HG02852 (cell line): ENCODE measurements around the gene SESN2.

ENCODE experiments used
- ATAC-seq: cut with Tn5 transposase; IDR thresholded peaks from one replicate; pipeline ENCODE4 v1.9.1; 2021; ENCODE audit warnings: mild to moderate bottlenecking, moderate library complexity; ENCODE audit not compliant: unreplicated experiment

Gene SESN2

DNA sequence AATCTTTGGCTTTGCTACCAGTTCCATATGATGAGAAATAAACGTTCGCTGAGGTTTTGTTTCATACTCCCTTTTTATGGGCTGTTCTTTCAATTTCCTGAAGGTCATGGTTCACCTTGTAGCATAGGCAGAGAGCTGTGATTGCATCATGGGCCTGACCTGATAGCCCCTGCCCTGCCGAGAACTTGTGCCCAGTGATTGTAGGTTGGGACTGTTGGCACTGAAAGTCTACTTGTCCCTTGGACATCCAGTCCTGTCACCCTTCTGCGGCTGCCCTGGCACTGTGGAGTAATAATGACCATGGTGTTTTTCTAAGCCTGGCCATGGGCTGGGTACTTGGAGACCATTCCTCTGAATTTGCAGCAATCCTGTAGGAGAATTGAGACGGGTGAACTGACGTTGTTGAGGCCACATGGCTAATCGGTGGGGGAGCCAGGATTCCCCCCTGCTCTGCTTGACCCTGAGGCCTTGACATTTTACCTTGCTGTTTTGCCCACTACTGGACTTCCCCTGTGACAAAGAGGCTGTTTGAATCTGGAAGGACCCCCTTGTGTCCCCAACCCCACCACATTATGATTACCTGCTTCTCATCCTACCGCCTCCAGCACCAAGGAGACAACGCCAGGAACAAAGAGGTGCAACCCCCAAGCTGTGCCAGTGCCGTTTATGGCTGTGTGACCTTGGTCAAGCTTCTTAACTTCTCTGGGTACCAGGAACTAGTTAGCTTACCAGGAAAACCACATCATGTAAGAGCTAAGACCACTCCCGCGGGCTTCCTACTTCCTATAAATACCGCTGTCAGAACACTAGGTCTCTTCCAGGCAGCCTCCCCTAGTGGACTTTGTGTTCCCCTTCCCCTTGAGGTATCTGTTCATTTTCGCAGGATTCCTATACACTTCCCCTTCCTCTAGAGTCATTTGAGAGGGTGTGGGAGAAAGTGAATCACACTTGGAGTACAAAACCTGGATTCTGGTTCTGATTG, 23.4 kb downstream of the SESN2 start:
- no peak for ATAC-seq

DNA sequence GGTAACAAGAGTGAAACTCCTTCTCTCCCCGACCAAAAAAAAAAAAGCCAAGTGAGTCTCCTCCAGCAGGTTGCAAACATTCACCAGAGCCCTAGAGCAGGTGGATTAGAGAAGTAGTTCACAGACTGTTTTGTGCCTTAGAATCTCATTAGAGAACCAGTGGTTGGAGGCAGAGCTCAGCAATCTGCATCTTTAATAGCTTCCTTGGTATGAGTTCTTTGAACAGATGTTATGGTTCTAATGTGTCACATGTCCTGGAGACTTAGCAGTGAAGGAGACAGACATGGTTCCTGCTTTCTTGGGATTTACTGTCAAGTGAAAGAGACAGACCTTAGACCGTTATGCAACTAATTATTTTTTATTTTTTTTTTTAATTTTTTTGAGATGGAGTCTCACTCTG, 26.8 kb downstream of the SESN2 start:
- ATAC-seq, result no peak

DNA sequence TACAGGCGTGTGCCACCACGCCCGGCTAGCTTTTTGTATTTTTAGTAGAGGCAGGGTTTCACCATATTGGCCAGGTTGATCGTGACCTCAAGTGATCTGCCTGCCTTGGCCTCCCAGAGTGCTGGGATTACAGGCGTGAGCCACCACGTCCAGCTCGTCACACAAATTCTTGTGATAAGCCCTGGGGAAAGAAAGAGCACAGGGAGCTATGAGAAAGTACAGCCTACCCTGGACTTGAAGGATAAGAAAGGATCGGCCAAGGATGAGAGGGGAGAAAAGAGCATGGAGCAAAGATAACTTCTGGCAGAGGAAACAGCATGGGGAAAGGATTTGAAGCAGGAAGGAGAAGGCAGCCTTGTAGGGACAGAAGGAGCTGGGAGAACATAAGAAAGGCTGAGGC, 29.2 kb downstream of the SESN2 start:
- no peak for ATAC-seq

DNA sequence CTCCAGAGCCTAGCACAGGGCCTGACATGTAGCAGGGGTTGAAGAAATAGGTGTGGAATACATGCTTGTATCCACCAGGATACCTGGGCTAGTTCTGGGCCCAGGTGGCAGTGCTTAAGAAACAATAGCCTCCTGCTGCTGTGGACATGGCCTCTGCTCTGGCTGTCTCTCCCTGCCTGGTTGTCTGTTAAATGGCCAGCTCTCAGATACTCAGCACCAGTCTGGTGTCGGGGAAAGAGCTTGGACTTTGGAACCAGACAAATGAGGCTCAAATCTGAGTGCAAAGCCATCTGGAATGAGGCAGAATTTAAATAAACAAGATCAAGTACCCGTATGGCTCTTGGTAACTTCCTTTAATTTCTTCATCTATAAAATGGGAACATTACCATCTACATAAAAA, 31.5 kb downstream of the SESN2 start:
- no peak for ATAC-seq

DNA sequence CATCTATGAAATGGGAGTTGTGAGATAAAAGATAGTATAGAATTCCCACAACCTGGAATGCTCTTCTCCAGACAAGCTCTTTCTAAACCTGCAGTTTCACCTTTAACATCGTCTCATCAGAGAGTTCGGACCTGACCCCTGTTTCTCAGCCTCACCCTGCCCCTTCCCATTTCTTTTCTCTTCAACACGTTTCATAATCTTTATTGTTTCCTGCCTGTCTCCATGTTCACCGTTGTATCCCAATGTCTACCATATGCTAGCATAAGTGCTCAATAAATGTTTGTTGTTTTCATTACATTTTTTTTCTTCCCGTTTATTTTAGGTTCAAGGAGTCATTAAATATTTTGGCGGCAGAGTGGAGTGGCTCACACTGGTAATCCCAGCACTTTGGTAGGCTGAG, 32.4 kb downstream of the SESN2 start:
- ATAC-seq, result no peak

DNA sequence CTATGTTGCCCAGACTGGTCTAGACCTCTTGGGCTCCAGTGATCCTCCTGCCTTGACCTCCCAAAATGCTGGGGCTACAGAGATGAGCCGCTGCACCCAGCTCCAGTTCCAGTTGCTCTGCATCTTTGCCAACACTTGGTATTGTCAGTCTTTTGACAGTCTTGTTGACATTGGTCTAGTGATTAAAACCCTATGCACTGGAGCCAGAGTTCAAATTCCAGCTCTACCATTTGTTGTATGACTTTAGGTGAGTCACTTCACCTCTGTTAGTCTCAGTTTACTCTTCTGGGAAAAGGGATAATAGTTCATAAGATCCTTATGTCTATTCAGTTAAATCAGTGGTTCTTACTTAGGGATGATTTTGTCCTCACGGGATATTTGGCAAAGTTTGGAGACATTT, 36.6 kb downstream of the SESN2 start:
- no peak for ATAC-seq

DNA sequence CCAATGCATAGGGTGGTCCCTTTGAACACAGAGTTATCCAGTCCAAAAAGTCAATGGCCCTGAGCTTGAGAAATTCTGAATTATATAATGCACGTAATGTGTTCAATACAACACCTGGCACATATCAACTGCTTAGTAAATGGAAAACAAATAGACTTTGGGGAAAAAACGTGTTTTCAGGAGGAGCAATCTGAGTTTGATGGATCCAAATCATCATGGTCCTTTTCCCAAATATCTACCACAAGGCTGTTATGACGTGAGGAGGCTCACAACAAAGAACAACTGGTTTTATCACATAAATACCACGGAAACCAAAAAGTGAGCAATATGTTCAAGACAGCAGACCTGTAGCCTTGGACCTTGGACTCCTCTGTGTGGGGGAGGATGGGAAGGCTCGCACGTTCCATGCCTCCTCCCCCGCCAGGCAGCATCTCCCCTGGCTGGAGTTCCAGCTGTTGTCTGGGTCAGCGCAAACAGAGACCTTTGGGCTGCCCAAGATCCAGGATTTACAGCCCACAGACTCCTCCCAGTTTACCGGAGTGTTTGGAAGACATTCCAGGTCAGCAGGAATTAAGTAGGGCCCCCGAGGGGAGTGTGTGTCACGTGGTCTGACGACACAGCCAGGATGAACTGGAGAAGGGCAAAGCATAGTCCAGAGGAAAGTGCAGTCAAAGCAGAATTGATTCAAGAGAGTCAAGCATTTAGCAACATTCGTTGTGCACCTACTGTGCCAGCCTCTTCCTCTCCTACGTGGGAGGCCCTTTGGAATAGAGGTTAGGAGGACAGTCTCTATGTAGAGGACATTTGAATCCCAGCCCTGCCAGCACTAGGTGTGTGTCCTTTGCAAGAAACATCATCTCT, 37.3 kb downstream of the SESN2 start:
- no peak for ATAC-seq

DNA sequence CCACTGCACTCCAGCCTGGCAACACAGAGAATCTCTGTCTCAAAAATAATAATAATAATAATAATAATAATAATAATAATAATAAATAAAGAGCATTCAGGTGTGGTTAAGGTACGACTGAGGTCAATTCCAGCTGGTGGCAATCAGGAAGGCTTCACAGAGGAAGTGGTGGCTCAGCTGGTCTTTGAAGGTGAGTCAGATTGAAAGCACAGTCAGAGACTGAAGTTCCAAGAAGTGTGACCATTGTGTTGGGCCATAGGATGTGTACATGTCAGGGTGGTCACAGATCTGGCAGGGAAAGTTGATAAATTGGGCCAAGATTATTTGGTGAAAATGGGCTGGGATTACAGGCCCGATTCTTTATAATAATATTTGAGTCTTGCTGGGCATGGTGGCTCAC, 38.5 kb downstream of the SESN2 start:
- no peak for ATAC-seq

DNA sequence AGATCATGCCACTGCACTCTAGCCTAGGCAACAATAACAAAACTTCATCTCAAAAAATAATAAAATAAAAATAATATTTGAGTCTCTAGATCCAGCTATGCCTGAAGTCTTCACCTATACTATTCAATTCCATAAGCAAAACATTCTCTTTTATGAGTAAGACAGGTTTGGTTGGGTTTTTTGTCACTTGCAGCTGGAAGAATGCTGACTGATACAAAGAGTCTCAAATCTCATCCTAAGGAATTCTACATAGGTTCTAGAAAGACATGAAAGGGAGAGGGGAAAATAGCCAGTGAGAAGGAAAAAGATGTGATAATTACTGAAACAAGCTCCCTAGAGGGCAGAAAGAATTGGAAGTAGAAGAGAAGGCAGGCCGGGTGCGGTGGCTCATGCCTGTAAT, 39.1 kb downstream of the SESN2 start:
- ATAC-seq, result no peak

DNA sequence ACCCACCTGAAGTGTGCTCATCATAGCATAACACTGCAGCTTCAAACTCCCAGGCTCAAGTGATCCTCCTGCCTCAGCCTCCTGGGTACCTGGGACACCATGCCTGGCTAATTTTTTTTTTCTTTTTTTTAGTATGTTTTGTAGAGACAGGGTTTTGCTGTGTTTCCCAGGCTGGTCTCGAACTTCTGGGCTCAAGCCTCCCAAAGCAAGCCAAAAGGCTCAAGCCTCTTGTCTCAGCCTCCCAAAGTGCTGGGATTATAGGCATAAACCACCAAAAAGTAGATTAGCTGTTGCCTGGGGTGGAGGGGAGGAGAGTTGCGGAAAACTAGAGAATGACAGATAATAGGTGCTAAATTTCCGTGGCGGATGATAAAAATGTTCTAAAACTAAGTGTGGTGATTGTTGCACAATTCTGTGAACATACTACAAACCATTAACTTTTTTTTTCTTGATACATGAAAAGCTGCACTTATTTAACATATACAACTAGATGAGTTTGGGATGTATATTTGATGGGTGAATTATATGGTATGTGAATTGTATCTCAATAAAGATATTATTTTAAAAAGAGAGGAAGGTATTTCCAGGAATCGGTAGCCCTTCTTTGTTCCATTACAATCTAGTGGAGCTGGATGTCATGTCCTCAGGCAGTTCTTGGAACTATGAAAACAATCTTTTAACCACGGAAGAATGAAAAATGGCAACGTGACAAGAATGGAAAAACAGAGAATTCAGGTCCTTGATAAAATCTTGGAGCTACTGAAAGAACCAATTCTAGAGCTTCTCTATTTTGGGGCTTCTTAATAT, 42.3 kb downstream of the SESN2 start:
- no peak for ATAC-seq

DNA sequence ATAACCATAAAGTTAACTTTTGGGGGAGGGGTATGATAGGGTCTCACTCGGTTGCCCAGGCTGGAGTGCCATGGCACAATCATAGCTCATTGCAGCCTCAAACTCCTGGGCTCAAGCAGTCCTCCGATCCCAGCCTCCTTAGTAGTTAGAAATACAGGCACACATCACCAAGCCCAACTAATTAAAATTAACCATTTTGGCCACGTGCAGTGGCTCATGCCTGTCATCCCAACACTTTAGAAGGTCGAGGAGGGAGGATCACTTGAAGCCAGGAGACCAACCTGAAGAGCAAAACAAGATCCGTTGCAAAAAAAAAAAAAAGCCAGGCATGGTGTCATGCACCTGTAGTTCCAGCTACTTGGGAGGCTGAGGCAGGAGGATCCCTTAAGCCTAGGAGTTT, 42.9 kb downstream of the SESN2 start:
- no peak for ATAC-seq

DNA sequence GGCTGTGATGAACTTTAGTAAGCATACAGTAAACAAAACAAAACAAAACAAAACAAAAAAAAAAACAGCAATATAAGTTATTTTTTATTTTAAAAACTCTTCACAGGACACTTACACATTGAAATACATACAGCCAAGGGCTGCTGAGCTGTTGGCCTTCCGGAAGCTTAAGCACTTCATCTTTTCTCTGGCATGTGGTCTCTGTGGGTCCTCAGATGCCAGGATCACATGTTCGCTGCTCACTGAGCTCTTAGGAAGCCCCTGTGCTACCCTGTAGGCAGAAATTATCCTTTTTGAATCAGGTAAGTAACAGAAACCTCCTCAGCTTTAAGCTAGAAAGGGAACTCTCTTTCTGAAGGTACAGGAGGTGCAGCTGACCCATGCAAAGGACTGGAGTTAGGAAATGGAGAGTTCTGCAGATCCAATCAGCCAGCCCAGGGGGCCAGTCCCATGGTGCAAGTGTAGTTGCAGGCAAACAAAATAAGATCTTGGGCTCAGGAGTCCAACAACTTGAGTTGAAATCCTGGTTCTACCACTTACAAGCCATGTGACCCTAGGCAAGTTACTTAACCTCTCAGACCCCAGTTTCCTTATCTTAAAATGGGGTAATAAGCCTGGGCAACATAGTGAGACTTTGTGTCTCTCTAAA, 47.1 kb downstream of the SESN2 start:
- no peak for ATAC-seq

DNA sequence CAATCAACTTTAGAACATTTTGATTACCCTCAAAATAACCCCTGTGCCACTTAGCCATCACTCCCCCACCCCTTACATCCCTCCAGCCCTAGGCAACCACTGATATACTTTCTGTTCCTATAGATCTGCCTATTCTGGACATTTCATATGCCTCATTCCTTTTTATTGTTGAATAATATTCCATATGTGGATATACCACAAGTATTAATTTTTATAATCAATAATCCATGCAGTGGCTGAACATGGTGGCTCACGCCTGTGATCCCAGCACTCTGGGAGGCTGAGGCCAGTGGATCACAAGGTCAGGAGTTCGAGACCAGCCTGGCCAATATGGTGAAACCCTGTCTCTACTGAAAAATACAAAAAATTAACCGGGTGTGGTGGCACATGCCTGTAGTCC, 49.4 kb downstream of the SESN2 start:
- ATAC-seq, result no peak

DNA sequence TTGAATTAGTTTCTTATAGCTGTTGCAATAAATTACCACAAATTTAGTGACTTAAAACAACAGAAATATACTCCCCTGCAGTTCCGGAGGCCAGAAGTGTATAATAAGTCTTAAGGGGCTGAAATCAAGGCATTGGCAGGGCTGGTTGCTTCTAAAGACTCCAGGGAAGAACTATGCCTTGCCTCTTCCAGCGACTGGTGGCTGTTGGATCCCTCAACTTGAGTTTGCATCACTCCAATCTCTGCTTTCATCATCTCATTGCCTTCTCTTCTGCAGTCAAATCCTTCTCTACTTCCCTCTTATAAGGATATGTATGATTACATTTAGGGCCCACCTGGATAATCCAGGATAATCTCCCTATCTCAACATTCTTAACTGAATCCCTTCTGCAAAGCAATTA, 50.4 kb downstream of the SESN2 start:
- no peak for ATAC-seq

DNA sequence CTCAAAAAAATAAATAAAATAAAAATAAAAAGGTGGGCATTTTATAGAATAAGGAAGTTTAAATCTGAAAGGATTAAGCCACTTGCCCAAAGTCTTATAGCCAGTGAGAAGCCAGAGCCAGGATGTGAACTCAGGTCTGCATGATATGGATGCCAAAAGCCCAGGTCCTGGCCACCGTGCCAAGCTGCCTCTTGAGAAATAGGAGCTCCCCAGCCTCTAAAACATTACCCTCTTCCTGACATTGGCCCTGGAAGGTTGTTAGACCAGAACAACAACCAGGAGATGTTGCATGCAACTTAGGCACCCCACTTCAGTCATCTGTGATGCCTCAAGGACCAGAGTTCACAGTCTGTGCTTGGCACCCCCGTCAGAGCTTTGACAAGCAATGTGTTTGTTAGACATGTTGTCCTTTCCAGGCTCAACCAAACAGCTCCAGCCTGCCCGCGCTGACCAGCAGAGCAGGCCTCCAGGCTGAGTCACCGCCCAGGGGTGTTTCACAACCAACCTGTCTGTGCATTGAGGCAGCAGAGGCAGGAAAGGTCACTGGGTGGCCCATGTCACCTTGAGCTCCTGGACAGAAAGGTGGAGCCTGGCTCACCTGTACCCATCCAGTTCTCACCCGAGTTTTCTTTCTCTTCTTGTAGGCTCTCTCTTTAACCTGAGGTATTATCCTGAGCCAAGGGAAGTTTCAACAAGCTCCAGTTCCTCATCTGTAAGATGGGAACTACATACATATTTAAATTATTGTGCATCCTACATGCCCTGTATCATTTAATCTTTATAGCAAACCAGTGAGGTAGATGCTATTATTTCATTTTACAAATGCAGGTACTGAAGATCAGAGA, 54.6 kb downstream of the SESN2 start:
- ATAC-seq, result no peak

DNA sequence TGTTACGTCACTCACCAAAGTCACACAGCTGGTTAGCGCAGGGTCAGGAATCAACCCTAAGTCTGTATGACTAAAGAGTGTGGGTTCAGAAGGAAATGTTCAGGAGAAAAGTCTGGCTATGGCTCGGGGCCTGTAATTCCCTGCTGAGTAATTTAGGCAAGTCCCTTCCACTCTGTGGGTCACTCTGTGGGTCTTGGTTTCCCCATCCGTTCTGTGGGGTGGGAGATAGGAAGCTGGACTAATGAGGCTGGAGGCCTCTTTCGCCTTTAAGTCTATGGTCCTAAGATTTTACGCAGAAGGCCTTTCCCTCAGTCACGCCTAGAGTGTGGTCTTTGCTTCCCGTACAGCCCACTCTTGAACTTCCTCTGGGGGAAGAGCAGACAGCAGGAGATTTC, 55.2 kb downstream of the SESN2 start:
- no peak for ATAC-seq

DNA sequence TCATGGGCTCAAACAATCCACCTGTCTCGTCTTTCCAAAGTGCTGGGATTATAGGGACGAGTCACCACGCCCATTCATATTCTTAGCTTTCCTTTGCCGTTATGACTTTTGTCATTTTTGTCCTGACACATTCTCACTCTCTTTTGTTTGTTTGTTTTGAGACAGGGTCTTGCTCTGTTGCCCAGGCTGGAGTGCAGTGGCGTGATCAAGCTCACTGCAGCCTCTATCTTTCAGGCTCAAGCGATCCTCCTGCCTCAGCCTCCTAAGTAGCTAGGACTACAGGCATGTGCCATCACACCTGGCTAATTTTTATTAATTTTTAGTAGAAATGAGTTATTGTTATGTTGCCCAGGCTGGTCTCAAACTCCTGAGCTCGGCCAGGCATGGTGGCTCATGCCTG, 57.7 kb downstream of the SESN2 start:
- no peak for ATAC-seq

DNA sequence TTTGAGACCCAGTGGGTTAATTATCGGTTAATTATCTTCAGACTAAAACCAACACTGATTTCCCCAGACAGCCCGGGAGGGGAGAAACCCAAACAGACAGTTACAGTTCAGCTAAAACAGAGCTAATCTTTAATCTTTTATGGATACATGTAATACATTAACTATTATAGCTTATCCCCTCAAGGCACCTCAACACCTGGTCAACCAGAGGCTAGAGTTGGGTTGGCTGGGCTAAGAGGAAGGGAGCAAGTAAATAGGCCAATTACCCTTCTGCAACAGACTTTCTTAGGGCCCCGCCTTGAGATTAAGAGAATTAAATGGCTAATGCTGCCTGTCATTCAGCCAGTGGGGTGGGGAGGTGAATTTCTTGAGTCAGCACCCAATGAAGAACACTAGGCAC, 62.9 kb downstream of the SESN2 start:
- no peak for ATAC-seq

DNA sequence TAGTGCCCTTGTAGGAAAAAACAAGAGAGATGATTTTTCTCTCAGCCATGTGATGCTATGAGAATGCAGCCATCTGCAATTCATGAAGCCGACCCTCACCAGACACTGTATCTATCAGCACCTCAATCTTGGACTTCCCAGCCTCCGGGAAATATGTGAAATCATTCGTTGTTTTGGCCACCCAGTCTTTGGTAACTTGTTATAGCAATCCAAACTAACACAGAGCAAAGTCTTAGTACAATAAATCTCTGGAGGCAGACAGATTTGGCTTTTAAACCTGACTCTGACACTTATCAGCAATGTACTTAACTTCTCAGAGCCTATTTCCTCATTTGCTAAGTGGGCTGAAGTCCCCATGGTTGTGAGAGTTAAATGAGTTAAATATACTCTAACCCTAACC, 64.4 kb downstream of the SESN2 start:
- ATAC-seq, result no peak

DNA sequence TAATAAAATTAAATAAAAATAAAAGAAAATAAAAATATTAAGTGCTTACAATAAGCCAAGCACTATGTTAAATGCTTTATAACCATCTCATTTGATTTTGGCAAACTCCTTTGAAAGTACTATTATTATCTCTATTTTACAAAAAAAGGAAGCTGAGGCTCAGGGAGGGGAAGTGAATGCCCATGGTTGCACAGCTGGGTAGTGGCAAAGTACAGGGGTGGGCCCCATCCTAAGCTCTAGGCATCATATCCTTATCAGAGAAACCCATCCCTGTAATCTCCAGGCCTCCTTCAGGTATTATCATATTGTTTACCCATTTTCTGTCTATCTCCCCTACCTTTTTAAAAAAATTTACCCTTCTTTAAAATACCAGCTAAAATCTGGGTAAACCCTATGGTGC, 67.2 kb downstream of the SESN2 start:
- no peak for ATAC-seq
